Measurements from ENCODE around the gene NRAP.

DNA sequence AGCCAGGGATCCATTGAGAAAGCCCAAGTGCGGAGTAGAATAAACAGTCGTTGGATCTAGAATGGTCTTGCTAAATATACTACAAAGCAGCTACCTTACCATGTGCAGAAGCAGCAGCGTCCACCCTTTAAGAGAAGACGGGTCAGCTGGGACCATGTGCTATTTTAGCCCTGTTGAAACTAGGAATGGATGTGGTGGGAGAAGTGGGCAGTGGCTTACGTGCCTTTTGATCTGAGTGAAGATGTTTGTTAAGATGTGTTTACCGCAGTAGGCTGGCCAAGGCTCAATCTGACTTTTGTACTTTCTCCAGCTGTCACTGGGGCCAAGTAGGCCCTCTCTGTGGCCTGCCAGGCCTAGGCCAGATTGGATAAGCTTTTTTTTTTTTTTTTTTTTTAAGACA is 101.8 kb downstream of the NRAP start:
- no peak for TF ChIP-seq EZH2 (IDR thresholded peaks at IDR 0.05; ENCODE audit: borderline replicate concordance, low read depth, low read length, severe bottlenecking)
- TF ChIP-seq, protein P1, sequence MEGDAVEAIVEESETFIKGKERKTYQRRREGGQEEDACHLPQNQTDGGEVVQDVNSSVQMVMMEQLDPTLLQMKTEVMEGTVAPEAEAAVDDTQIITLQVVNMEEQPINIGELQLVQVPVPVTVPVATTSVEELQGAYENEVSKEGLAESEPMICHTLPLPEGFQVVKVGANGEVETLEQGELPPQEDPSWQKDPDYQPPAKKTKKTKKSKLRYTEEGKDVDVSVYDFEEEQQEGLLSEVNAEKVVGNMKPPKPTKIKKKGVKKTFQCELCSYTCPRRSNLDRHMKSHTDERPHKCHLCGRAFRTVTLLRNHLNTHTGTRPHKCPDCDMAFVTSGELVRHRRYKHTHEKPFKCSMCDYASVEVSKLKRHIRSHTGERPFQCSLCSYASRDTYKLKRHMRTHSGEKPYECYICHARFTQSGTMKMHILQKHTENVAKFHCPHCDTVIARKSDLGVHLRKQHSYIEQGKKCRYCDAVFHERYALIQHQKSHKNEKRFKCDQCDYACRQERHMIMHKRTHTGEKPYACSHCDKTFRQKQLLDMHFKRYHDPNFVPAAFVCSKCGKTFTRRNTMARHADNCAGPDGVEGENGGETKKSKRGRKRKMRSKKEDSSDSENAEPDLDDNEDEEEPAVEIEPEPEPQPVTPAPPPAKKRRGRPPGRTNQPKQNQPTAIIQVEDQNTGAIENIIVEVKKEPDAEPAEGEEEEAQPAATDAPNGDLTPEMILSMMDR (IDR thresholded peaks at IDR 0.05; ENCODE audit: borderline replicate concordance, extremely low read depth, low read length, poor library complexity, severe bottlenecking): no peak

Measured in DND-41 (cell line).